Adrenal gland (tissue), 5 donors: ENCODE results near the gene BZW1.

ENCODE experiments used
- CTCF ChIP-seq, 6 experiments: fragments of 450-650 bp in 4 of 6; fragments of 200-600 bp in 2 of 6; sonication (generic) in 1 of 6; IDR thresholded peaks; 1 replicate in 5 of 6; 2 replicates in 1 of 6; pipeline versions ENCODE4 v1.5.1 to v1.8.0; 2016 to 2021; ENCODE audit warnings: antibody characterized with exemption in 6 of 6, mild to moderate bottlenecking in 2 of 6, moderate library complexity in 1 of 6
- POLR2A ChIP-seq, 2 donors: fragments of 450-650 bp; IDR thresholded peaks; one replicate each; pipeline ENCODE4 v1.6.1; 2017; ENCODE audit warnings: antibody characterized with exemption in 2 of 2, mild to moderate bottlenecking in 2 of 2, moderate library complexity in 1 of 2
- donor health status: DM: no; HTN: no; CAD: no.

- TF ChIP-seq CTCF (IDR thresholded peaks at IDR 0.05) (no peak), POLR2A (IDR thresholded peaks at IDR 0.05) (no peak)
These were observed 52.1 kb downstream of the BZW1 start for GRCh38 chr2:200863782-200864175.
